Jurkat, Clone E6-1 (cell line): Measurements from ENCODE around the gene TRANK1.

Experiments used
- DNase-seq: peaks from one replicate; pipeline ENCODE4 v3.0.0-alpha.2; 2011; ENCODE audit warnings: low read depth, low spot score
- H3K4me3 ChIP-seq: 2 replicates; pipeline ENCODE4 v1.5.1; 2011; ENCODE audit warnings: mild to moderate bottlenecking, low read length, control low read depth, moderate library complexity

The TRANK1 gene

GRCh38 chr3:36784138-36784635 lies 160.7 kb downstream of the TRANK1 start:
- H3K4me3 ChIP-seq = no peak overlapping the region
- no peak for DNase-seq

- no peak overlapping the region for H3K4me3 ChIP-seq
- DNase-seq = no peak
These were observed 167.2 kb downstream of the TRANK1 start for GRCh38 chr3:36777424-36778218.
